ENCODE measurements around the gene GALNT14.

The GALNT14 gene

GRCh38 chr2:30877833-30878232 is 260.4 kb downstream of the GALNT14 start:
- no peak for DNase-seq

DNA sequence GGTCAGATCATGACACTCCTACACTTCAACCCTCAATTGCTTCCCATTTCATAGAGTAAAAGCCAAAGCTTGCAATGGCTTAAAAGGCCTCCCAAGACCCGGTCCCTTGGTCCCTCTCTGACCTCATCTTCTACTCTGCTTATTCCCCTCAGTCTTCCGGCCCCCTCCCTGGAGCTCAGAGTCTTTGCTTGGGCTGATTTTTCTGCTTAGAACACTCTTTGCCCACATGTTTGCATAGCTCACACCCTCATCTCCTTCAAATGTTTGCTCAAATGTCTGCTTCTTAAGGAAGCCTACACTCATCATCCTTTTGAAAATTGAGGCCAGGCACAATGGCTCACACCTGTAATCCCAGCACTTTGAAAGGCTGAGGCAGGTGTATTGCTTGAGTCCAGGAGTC is 265.4 kb downstream of the GALNT14 start:
- DNase-seq: no peak

GRCh38 chr2:30871980-30872789 is 266.1 kb downstream of the GALNT14 start:
- DNase-seq: no peak

DNA sequence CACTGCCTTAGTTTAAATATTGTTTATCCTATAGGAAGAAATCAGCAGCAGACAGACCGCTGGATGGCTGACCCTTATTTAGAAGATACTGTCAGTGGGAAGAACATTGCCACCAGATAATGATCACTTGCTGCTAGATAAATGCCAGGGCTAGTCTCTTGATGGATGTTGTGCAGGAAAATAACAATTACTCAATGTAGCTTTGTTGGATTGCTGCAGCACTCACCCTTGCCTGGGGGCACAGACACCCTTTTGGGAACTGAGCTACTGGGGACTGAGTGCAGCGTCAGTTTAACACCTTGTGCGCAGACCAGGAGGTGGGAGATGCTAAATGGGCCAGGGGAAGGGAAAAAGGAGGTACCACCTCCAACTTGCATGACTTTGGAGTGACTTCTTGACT is 266.8 kb downstream of the GALNT14 start:
- no peak for DNase-seq

DNA sequence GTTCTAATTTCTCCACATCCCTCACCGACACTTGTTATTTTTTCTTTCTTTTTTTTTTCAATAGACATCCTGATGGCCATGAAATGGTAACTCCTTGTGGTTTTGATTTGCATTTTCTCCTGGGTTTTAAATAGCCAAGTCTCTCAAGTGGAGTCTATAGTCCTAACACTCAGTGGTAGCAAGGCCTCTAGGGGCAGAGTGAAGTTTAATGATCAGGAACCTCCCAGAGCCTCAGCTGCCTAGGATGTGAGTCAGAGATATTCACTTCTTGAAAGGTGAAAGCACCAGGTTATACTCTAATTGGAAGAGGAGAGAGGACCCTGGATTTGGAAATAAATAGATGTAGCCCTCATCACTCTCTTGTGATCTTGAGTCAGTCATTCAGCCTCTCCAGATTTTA is 268.3 kb downstream of the GALNT14 start:
- no peak for DNase-seq

- no peak for DNase-seq
These were observed 270.9 kb downstream of the GALNT14 start for GRCh38 chr2:30867385-30867784.

GRCh38 chr2:30866974-30867373 is 271.3 kb downstream of the GALNT14 start:
- no peak for DNase-seq

- no peak for DNase-seq
These were observed 272.2 kb downstream of the GALNT14 start for GRCh38 chr2:30865892-30866681.

- DNase-seq: no peak
These were observed 273.0 kb downstream of the GALNT14 start for GRCh38 chr2:30865243-30865642.

GRCh38 chr2:30862054-30862651 is 276.1 kb downstream of the GALNT14 start:
- DNase-seq: peak; percentile 68

- DNase-seq: no peak
These were observed 277.5 kb downstream of the GALNT14 start for GRCh38 chr2:30860726-30861125.

Measured in stimulated activated CD4-positive, alpha-beta T cell treated with anti-CD3 and anti-CD28 coated beads, Interleukin-15, amount 100 ng/mL, for 24 hours (primary cell).